Stimulated activated CD8-positive, alpha-beta memory T cell treated with anti-CD3 and anti-CD28 coated beads, Interleukin-12 subunit alpha, Interleukin-12 subunit beta, amount 100 ng/mL, for 4 hours (primary cell): ENCODE results near the gene BCAS1.

Experiments used
- DNase-seq: peaks from one replicate; pipeline ENCODE4 v3.0.0-alpha.2; 2020; ENCODE audit warnings: low read depth

The BCAS1 gene

DNA sequence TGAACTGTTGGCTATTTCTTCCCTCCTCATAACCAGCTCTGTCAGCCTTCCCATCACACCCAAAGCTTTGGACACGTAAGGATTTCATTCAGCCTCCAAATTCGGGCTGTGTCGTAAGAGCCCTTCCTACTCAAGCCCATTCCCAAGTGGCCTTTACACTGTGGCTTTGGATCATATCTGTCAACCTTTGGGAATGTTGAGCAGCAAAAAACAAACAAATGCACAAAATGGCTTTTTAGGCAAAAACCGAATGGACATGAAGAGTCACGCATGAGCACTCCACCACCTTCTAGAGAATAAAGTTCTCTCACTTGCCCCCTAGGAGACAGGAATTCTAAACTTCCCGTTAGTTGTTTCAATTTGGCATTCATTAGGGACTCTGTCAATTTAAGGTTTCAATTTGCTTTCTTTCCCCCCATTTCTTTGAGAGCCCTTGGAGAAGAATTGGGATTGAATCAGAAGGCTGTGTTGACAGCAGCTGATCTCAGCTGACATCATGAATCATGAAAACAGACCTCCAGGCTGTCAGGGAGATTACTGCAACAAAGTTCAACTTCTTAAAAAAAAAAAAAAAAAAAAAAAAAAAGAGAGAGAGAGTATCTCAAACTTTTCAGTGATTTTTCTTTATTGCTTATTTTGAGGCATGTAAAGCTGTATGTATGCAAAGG lies 110.3 kb downstream of the BCAS1 start:
- DNase-seq = no peak

- DNase-seq = no peak
These were observed 112.1 kb downstream of the BCAS1 start for GRCh38 chr20:53958260-53958659.

- no peak for DNase-seq
These were observed 112.8 kb downstream of the BCAS1 start for GRCh38 chr20:53957451-53958172.

GRCh38 chr20:53956013-53956715 lies 114.2 kb downstream of the BCAS1 start:
- DNase-seq = no peak

DNA sequence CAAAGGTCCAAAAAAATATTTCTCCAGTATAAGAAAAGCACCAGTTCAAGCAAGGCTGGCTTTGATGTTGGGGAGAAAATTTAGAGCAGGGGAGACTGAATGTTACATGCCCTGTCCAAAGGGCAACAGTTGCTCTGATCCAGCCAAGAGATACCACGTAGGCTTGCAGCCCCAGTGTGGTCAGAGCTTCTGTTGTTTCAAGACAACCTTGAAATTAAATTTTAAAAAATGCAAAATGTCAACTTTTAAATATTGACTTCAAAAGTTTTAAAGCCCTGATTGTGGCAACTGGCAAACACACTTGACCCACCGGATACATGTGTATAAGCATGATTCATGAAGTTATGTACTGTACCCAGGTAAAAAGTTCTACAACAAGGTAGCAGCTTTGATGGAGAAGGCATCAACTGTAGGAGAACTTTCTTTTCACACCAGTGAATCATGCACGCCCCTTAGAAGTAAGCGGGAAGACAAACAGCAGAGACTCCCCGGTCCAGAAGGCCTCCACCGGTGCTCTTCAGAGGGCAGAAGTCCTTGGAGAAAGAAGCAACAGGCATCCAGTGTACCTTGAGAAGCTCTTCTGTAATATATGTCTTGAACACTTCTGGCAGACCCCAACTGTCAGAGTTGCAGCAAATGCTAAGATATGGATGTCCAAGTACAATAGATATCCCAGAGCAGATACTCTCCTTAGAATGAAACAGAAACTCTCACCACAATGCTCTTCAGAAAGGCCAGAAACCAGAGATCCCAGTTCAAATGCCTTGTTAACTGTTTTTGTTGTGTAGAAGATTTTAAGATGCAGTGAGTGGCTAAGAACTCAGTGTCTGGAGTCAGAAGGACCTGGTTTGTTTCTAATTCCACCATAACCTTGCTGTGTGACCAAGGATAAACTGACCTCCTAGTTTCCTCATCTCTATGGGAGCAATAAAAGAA lies 115.4 kb downstream of the BCAS1 start:
- no peak for DNase-seq

DNA sequence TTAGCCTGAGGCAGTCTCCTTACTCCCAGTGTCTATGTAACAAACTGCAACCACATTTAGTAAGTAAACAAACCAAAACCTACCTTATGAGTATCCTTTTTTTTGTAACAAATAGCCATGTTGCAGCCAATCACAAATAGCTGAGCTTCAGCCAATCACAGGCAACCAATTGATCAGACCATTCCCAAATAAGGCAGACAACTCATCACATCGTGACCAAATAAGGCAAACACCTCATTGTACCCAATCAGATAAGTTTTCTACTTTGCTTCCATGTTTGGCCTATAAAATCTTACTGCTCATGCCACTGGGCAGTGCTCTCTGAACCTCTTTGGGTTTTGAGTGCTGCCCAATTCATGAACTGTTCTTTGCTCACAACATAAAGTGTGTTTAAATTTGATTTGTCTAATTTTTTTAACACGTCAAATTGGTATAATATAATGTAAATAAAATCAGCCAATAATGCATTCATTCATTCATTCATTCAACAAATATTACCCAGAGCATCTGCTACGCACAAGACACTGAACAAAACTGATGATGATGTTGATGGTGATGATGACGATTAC lies 117.8 kb downstream of the BCAS1 start:
- no peak for DNase-seq

DNA sequence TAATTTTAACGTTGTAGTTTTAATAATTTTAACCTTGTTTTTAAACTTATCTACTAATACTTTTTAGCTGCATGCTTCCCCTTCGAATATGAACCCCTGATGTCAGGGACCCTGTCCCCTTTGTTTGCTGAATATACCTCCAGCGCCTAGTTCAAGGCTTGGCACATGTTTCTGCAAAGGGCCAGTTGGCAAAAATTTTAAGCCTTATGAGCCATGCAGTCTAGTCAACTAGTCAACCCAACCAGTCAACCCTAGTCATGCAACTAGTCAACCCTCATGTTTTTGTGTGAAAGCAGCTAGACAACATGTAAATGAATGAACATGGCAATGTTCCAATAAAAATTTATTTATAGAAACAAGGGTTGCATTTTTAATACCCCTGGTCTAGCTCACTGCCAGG lies 119.8 kb downstream of the BCAS1 start:
- DNase-seq = no peak

DNA sequence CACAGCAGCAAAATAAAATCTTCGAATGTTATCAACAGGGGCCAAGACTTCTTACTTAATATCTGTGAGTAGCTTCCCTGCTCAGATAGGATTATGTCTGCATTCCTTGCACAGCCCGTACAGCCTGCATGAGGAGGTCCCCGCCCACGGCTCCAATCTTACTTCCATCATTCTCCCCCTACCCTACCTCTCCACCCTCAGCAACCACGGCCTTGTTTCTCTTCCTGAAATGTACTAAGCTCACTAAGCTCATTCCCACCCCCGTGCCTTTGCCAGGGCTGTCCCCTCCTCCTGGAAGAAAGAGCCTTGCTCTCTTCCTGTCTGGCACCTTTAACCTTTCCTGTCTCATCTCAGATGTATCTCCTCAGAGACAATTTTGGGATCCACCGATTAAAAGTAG lies 120.4 kb downstream of the BCAS1 start:
- DNase-seq = no peak

DNA sequence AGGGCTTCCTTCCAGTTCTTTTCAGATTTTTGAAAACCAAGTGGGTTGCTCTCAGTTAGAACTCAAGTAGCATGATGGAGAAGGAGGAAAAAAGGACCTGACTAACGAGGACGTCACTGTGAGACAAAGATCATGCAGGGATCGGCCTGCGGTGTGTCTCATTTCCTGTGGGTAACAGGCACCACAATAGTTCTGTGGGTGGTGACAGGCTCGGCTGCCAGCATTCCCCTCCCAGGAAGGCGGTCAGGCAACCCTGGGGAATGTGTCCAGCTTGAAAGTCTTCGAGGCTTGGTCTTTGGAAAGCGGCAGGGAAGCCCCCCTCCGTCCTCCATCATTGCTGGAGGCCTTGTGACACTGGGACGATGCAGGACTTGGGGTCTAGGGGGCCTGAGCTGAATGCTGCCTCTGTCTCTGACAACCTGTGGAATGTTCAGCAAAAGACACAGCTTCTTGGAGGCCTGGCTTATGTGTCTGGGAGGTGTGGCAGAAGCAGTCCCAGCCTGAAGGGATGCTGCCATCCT lies 121.0 kb downstream of the BCAS1 start:
- peak; percentile 57 for DNase-seq

DNA sequence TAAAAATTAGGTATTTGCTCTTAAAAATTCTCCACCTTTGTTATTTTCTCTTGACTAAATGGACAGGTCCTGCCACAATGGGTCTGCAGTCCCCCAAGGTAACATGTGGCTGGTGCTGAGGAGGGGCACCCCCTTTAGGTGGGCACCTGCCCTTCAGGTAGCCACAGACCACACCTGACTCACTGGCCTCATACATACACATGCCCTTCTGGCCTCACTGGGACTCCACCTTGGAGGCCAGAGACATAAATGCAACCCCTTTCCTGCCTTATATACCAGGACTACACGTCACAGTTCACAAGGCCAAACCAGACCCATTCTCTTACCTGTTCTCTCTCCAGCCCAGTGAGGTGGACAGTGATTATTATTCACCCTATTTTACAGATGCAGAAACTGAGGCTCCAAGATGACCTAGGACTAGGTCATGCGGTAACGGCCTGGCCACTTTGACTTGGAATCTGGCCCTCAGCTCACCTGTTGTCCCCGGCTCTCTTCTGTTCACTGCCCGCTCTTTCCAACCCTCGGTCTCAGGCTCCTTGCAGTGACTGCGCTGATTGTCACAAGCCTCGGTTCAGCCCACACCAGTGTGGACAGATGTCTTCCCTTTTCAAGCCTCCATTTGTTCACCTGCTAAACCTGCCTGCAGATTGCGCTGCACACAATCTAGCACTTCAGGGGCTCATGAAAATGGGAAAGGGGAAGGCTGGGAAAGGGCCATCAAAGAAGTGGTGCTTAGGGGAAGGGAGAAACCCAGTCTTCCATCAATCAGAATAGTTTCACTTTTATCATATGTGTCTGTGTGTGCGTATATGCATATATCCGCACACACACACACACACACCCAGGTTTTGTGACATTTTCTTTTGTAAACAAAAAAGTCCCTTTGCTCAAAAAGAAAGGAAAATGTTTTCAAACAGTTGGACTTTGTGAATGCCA lies 121.7 kb downstream of the BCAS1 start:
- DNase-seq = no peak

- DNase-seq = no peak
These were observed 122.7 kb downstream of the BCAS1 start for GRCh38 chr20:53947501-53948195.

- no peak for DNase-seq
These were observed 124.3 kb downstream of the BCAS1 start for GRCh38 chr20:53946106-53946505.

DNA sequence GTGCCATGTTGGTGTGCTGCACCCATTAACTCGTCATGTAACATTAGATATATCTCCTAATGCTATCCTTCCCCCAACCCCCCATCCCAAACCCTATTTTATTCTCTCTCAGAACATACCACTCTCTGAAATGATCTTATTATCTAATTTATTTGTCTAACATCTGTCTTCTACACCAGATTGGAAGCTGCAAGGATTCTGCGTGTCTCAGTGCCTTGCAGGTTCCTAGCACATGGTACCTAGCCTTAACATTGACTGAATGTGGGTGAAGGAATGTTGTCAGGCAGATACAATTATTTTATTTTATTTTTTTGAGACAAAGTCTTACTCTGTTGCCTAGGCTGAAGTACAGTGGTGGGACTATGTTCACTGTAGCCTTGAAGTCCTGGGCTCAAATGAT lies 124.9 kb downstream of the BCAS1 start:
- DNase-seq = no peak

DNA sequence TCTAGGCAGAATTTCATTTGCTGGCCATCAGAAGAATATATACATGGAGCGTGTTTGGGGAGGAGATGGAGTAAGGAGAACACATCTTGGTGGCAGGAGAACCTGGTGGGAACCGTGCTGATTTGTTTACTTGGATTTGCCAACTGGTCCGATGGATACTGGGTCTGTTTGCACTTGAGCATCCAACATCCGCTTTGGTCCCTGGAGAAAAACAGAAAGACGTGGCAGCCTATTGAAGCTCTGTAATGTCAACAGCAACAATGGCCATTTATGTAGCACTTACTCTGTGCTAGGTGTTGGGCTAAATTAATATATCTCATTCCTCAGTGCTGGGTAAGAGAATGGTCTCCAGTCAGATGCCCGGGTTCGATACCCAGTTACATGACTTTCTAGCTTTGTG lies 125.6 kb downstream of the BCAS1 start:
- DNase-seq = no peak

DNA sequence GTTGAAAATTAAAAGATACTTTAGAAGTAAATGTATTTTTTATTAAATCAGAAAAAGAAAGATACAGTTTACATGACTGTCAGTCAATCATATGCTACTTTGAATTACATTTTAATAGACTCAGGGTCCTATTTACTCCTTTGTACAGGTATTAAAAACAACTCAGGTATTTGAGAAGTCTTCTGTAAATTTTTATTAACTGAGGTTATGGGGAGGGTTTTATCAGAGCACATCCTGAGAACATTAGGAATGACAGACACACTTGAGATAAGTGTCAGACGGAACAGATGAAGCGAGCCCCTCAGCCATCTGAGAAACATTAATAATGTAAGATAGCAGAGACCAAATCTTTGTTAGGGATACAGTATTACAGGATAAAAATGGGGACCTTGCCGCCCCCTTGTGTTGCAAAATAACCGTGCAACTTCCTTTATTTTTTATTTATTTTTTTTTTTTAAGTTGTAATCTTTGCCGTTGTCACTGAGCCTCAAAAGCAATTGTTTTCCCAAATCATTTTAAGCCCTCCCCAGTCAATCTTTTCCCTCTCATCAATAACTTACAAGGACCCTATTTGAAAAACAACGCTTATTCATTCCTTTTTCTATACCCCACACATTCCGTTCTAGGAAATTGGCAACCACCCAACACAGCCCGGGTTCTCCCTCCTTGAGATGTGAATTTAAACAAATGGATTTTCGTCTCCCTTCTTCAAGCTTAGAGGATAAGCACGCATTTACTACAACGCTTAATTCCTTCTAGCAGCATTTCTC lies 126.7 kb downstream of the BCAS1 start:
- no peak for DNase-seq

GRCh38 chr20:53942973-53943372 lies 127.4 kb downstream of the BCAS1 start:
- DNase-seq = no peak

DNA sequence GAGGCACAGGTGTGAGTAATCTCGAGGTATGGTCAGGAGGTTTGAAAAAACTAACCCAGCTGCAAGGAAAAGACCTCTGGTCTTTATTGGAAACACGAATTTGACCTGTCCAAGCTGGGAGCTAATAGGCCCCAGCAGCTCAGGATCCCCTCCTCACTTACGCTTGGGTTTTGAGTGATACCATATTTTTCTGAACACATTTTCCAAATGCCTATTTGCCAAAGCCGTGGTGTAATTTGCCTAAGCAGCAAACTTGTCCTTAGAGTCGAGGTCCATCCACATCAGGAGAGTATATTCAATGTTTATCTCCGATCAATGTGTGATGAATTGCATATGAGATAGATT lies 128.0 kb downstream of the BCAS1 start:
- no peak for DNase-seq

DNA sequence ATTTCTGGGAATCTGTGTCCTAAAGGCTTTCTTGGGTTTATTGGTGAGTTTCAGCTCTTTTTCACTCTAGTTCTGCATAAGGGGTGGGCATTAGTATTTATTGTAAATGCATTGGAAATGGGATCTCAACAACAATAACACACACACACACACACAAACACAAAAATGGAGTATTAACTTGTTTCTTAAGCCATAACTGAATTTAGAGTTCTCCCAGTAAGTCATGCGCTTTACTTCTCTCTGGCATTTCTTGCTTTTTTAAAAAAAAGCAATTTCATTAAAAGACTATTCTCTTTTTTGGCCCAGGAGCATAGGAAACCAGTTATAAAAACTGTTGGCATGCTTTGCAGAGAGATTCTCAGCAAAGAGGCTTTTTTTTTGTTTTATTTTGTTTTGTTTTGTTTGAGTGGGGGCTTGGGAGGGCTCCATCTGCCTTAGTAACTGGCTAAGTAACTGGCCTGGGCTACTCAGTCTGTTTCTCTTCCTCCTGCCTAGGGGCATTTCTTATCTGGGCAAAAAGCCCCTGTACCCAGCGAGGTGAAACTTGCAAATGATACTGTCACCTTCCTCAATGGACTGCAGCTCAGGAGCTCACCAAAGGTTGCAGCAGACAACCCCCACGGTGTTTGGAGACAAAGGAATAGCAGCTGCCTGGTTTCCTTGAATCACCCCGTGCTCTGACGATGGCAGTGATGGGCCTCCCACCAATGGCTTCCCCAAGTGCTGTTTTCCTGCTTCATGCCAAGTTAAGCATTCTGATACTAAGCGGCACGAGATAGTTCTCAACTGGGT lies 128.5 kb downstream of the BCAS1 start:
- no peak for DNase-seq
